ENCODE results near the gene RAPGEF4.

DNA sequence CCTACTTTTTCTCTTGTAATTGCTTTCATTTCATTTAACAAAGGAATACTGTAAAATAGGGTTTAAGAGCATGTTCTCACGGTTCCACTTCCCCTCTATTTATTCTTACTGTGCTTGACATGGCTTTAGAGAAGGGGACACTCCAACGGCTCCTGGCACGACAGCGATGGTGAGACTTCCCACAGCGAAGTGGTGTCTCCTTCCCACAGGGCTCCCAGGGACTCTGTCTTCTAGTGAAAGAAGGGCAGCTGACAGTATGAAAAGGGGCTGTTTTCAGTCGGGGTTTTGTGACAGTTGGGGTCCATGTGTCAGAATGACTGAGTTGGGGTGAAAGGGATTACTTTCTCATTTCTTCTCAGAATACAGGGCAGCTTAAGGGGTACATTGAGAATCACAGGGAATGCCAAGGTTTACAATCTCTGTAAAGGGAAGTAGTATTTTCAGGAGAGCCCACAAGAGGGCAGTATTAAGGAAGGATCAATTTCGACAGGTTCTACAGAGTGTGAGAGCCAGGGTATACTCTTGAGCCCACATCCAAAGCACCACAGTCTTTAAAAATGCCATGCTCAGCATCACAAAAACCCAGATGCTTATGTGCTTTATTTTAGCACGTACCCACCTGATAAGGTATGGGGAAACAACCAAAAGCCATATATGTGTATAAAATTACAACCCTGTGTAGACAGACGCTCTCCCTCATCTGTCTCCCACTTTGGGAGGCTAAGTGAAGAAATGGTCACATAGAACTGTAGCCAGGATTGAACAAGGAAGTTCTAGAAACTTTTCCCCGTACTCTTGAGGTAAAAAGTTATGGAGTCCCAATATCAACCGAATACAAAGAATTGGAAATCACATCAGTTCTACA is 31.3 kb upstream of the RAPGEF4 start:
- TF ChIP-seq, protein P1, sequence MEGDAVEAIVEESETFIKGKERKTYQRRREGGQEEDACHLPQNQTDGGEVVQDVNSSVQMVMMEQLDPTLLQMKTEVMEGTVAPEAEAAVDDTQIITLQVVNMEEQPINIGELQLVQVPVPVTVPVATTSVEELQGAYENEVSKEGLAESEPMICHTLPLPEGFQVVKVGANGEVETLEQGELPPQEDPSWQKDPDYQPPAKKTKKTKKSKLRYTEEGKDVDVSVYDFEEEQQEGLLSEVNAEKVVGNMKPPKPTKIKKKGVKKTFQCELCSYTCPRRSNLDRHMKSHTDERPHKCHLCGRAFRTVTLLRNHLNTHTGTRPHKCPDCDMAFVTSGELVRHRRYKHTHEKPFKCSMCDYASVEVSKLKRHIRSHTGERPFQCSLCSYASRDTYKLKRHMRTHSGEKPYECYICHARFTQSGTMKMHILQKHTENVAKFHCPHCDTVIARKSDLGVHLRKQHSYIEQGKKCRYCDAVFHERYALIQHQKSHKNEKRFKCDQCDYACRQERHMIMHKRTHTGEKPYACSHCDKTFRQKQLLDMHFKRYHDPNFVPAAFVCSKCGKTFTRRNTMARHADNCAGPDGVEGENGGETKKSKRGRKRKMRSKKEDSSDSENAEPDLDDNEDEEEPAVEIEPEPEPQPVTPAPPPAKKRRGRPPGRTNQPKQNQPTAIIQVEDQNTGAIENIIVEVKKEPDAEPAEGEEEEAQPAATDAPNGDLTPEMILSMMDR (tag by site-specific recombination; IDR thresholded peaks at IDR 0.05) = no peak
- TF ChIP-seq YY1 (tag by site-specific recombination; IDR thresholded peaks at IDR 0.05) (no peak), ZNF37A (tag by site-specific recombination; IDR thresholded peaks at IDR 0.05) (no peak), ZNF274 (IDR thresholded peaks at IDR 0.05; ENCODE audit: low read length) (no peak), ZNF274 (tag by site-specific recombination; IDR thresholded peaks at IDR 0.05; ENCODE audit: borderline replicate concordance) (no peak), ZNF112 (tag by site-specific recombination; IDR thresholded peaks at IDR 0.05) (no peak), TRIM28 (IDR thresholded peaks at IDR 0.05; ENCODE audit: borderline replicate concordance, low read length) (no peak), ZNF404 (tag by site-specific recombination; IDR thresholded peaks at IDR 0.05) (no peak), KLF8 (tag by site-specific recombination; IDR thresholded peaks at IDR 0.05) (no peak)
- TF ChIP-seq, protein P2, sequence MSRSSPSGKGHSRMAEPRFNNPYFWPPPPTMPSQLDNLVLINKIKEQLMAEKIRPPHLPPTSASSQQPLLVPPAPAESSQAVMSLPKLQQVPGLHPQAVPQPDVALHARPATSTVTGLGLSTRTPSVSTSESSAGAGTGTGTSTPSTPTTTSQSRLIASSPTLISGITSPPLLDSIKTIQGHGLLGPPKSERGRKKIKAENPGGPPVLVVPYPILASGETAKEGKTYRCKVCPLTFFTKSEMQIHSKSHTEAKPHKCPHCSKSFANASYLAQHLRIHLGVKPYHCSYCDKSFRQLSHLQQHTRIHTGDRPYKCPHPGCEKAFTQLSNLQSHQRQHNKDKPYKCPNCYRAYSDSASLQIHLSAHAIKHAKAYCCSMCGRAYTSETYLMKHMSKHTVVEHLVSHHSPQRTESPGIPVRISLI (tag by site-specific recombination; IDR thresholded peaks at IDR 0.05) = no peak
- TF ChIP-seq, protein P3, sequence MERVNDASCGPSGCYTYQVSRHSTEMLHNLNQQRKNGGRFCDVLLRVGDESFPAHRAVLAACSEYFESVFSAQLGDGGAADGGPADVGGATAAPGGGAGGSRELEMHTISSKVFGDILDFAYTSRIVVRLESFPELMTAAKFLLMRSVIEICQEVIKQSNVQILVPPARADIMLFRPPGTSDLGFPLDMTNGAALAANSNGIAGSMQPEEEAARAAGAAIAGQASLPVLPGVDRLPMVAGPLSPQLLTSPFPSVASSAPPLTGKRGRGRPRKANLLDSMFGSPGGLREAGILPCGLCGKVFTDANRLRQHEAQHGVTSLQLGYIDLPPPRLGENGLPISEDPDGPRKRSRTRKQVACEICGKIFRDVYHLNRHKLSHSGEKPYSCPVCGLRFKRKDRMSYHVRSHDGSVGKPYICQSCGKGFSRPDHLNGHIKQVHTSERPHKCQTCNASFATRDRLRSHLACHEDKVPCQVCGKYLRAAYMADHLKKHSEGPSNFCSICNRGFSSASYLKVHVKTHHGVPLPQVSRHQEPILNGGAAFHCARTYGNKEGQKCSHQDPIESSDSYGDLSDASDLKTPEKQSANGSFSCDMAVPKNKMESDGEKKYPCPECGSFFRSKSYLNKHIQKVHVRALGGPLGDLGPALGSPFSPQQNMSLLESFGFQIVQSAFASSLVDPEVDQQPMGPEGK (tag by site-specific recombination; IDR thresholded peaks at IDR 0.05) = no peak
